GM12891 (cell line): Measurements from ENCODE around the gene MISP.

Experiments
- DNase-seq: peaks from one replicate; pipeline ENCODE4 v3.0.0; 2011; ENCODE audit warnings: low spot score; ENCODE audit not compliant: insufficient read length
- FAIRE-seq: peaks from 2 replicates; lab custom pipeline; 2011; peaks lifted over from hg19 to GRCh38; lab: Jason Lieb, UNC
- PAX5 ChIP-seq: IDR thresholded peaks from 2 replicates; pipeline ENCODE4 v1.6.1; 2011; ENCODE audit warnings: low read length, moderate library complexity, mild to moderate bottlenecking; ENCODE audit not compliant: insufficient read depth, severe bottlenecking
- POLR2A ChIP-seq: IDR thresholded peaks from 2 replicates; pipeline ENCODE4 v1.6.1; 2011; ENCODE audit warnings: low read depth, low read length, control low read depth
- POLR2AphosphoS5 ChIP-seq: IDR thresholded peaks from 2 replicates; pipeline ENCODE4 v1.6.1; 2011; ENCODE audit warnings: low read depth, low read length, control low read depth
- POU2F2 ChIP-seq: IDR thresholded peaks from 2 replicates; pipeline ENCODE4 v1.6.1; 2011; ENCODE audit warnings: low read depth, mild to moderate bottlenecking, control low read depth, low read length, moderate library complexity
- SPI1 ChIP-seq: IDR thresholded peaks from 2 replicates; pipeline ENCODE4 v1.6.1; 2011; ENCODE audit warnings: low read depth, low read length, control low read depth
- TAF1 ChIP-seq: IDR thresholded peaks from 2 replicates; pipeline ENCODE4 v1.6.1; 2011; ENCODE audit warnings: low read depth, low read length, control low read depth

Gene MISP

DNA sequence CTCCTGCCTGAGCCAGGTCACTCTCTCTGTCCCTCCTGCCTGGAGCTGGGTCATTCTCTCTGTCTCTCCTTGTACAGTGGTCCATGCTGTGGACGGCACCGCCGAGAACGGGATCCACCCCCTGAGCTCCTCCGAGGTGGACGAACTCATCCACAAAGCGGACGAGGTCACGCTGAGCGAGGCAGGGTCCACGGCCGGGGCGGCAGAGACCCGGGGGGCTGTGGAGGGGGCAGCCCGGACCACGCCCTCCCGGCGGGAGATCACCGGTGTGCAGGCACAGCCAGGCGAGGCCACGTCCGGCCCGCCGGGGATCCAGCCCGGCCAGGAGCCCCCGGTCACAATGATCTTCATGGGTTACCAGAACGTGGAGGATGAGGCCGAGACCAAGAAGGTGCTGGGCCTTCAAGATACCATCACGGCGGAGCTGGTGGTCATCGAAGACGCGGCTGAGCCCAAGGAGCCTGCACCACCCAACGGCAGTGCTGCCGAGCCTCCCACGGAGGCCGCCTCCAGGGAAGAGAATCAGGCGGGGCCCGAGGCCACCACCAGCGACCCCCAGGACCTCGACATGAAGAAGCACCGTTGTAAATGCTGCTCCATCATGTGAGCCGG lies 4.6 kb upstream of the MISP start:
- no peak for FAIRE-seq
- no peak for DNase-seq
- no peak for TF ChIP-seq POLR2A
- no peak for TF ChIP-seq TAF1
- no peak for TF ChIP-seq SPI1
- TF ChIP-seq PAX5: no peak
- TF ChIP-seq POU2F2: no peak

GRCh38 chr19:746956-747355 lies 4.0 kb upstream of the MISP start:
- TF ChIP-seq SPI1 (no peak), POLR2AphosphoS5 (no peak), POU2F2 (no peak), POLR2A (no peak), TAF1 (no peak), PAX5 (no peak)
- no peak for FAIRE-seq
- DNase-seq: no peak

GRCh38 chr19:747432-748273 lies 3.3 kb upstream of the MISP start:
- no peak for TF ChIP-seq POLR2A
- no peak for TF ChIP-seq PAX5
- TF ChIP-seq POU2F2: no peak
- no peak for TF ChIP-seq POLR2AphosphoS5
- no peak for TF ChIP-seq TAF1
- TF ChIP-seq SPI1: no peak
- no peak for FAIRE-seq

DNA sequence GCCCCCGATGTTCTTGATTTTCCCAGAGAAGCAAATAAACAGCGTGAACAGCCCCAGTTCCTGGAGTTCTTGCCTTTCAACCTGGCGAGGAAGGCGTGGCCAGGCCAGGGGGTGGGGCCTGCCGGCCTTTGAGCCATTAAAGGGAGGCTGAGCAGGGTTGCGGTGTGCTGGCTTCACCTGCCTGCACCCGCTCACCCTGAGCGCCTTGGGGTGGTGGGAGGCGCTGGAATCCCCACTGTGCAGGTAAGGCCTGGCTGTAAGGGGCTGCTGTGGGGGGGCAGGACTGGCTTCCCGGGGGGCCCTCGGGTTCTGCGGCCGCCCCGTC lies 2.7 kb upstream of the MISP start:
- FAIRE-seq: no peak
- no peak for DNase-seq
- TF ChIP-seq POLR2A: no peak
- TF ChIP-seq PAX5: no peak
- TF ChIP-seq POU2F2: no peak
- TF ChIP-seq TAF1: no peak
- no peak for TF ChIP-seq POLR2AphosphoS5
- no peak for TF ChIP-seq SPI1

More at GRCh38 chr19:747432-748273, 3.3 kb upstream of the MISP start:
- no peak for DNase-seq

DNA sequence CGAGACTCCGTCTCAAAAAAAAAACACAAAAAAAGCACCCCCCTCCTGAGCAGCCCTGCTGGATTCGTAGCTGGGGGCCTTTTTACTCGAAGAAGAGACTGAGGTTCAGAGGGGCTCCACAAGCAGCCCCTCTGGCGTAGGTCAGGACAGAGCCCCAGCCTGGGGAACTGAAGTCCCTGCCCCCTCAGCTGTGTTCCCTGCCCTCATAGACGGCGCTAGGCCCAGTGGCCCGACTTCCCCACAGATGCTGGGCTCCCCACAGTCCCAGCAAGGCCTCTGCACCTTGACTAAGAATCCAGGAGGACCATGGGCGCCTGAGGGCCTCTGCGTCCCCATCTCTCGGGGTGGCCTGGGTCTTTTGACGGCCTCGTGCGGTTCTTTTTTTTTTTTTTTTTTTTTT lies 1.1 kb upstream of the MISP start:
- no peak for DNase-seq
- TF ChIP-seq POLR2AphosphoS5 (no peak), PAX5 (no peak), TAF1 (no peak), POLR2A (no peak), SPI1 (no peak)
- FAIRE-seq: no peak

- FAIRE-seq (no peak), DNase-seq (no peak)
- no peak for TF ChIP-seq POLR2A
- TF ChIP-seq PAX5: no peak
- TF ChIP-seq POU2F2: no peak
- no peak for TF ChIP-seq SPI1
- no peak for TF ChIP-seq POLR2AphosphoS5
- TF ChIP-seq TAF1: no peak
Measured at GRCh38 chr19:751501-752341, 809 bp downstream of the MISP start.

DNA sequence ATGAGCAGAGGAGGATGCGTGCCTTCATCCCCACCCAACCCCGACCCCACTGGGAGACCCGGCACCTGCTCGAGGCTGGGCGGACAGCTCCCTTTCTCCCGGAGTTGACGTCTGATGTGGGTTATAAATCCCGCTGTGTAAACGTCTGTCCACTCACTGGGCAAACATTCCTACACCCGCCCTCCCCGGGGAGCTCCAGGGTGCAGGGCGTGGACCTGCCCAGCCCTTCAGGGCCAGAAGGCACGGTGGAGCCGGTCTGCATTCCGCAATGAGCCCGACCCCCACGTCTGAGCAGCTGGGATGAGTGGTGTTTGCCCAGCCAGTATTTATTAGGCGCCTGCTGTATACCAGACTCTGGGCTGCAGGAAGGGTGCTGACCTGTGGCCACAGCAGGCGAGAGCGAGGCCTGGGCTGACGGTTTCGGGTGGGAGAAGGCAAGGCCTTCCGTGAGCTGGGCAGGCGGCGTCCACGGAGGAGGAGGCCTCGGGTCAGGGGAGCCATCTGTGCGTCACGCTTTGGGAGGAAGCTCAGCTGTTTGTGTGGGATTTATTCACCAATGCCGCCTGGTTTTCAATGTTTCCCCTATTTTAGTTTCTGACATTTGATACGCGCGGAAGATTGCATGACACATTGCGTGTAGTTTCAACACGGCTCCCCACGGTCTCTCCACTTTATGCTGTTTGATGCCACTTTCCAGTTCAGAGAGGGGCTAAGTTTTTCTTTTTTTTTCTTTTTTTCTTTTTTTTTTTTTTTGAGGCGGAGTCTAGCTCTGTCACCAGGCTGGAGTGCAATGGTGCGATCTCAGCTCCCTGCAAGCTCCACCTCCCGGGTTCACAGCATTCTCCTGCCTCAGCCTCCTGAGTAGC lies 2.0 kb downstream of the MISP start:
- FAIRE-seq (no peak), DNase-seq (no peak)
- no peak for TF ChIP-seq POU2F2
- no peak for TF ChIP-seq POLR2A
- TF ChIP-seq PAX5: no peak
- TF ChIP-seq TAF1: no peak
- no peak for TF ChIP-seq POLR2AphosphoS5
- no peak for TF ChIP-seq SPI1

- DNase-seq (no peak), FAIRE-seq (no peak)
- no peak for TF ChIP-seq PAX5
- TF ChIP-seq POLR2AphosphoS5: no peak
- TF ChIP-seq POLR2A: no peak
- no peak for TF ChIP-seq SPI1
- TF ChIP-seq POU2F2: no peak
- TF ChIP-seq TAF1: no peak
Measured at GRCh38 chr19:754530-754929, 3.6 kb downstream of the MISP start.
